ENCODE data around the gene ZNF773. TPM values are rescaled to one million over a fixed set of nuclear protein-coding genes. Genes with fewer than 3 reads are reported as not detected.
A peak's percentile ranks its signal among the peaks of the same experiment; 100 is the strongest.
"Not testable (repeated sequence)": the region's sequence is repeated elsewhere in the genome, so short reads cannot be mapped to it uniquely, and the experiment has no call there.

Gene ZNF773
- total RNA-seq, 4 donors from 2014 or later = 16.1 to 23.8 (median 19.6) TPM

DNA sequence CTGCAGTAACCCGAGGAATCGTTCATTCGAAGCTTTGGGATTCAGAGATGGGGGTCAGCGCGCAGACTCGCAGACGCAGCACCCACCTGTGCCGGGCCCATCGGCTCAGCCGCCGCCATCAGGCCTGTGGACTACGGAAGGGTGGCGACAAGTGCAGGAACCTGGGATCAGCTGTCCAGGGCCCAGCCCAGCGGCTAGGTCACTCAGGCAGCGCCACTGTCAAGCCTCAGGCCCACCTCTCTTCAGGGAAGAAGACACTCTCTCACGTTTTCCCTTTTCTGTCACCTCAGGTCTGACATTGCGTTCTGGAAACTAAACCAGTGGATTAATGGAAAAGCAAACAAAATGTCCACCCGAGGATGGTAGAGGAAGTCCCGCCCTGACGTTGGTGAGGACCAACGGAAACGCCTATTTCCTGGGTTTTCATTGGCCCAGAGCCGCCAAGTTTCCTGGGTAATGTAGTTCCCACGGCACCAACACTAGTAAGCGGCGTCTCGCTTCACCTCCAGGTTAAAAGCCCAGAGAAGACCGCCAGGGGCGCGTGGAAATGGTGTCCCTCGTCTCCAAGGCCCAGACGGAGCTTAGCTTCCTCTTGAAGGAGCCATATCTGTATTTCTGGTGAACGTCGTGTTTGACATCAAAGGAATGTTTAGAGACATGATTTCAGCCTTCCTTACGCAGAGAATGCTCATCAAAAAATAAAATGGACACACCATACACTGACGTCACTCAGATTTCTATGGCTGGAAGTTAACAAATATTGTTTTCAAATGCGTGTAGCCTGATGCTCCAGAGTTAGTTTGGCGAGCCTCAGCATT lies 22.3 kb upstream of the ZNF773 start, which contains the start of gene ZNF772:
Gene ZNF772, minus strand, starts transcription at position 376 of the 818 bp plus-strand sequence. Its CDS starts 257 bp downstream, at position 119.
- peaks cover 9 to 11% of the 10 kb centered on the region in 2 donors for H3K4me1 ChIP-seq
- WGBS, 2 donors = 9 to 11% methylated on average over 33 to 38 of the region's 38 CpGs
- peak within 1 kb of the TSS; percentile 24 to 80 (median 41) for H3K4me3 ChIP-seq (replicated peaks in 1 of 3)
- H3K36me3 ChIP-seq = peaks cover 30 to 31% of the 10 kb centered on the region in 2 donors
- H3K9me3 ChIP-seq = peaks cover 11% of the 10 kb centered on the region
- TF ChIP-seq POLR2A (IDR thresholded peaks at IDR 0.05) = peak in 1 of 2 donors; percentile 33
- TF ChIP-seq, protein P1, sequence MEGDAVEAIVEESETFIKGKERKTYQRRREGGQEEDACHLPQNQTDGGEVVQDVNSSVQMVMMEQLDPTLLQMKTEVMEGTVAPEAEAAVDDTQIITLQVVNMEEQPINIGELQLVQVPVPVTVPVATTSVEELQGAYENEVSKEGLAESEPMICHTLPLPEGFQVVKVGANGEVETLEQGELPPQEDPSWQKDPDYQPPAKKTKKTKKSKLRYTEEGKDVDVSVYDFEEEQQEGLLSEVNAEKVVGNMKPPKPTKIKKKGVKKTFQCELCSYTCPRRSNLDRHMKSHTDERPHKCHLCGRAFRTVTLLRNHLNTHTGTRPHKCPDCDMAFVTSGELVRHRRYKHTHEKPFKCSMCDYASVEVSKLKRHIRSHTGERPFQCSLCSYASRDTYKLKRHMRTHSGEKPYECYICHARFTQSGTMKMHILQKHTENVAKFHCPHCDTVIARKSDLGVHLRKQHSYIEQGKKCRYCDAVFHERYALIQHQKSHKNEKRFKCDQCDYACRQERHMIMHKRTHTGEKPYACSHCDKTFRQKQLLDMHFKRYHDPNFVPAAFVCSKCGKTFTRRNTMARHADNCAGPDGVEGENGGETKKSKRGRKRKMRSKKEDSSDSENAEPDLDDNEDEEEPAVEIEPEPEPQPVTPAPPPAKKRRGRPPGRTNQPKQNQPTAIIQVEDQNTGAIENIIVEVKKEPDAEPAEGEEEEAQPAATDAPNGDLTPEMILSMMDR (IDR thresholded peaks at IDR 0.05) = peak in 5 of 6 experiments; percentile 25 to 70 (median 52)
- intact Hi-C loops (cut with DNase I) = loop anchor here (10.0 kb wide), 1 partner anchor 497 kb away; the partner anchor contains the start of gene C19orf18
- H3K27ac ChIP-seq = peak within 1 kb of the TSS; percentile 20 to 70 (median 53)
- H3K27me3 ChIP-seq = no peaks in the 10 kb centered on the region
- peak; percentile 92 to 94 for DNase-seq

DNA sequence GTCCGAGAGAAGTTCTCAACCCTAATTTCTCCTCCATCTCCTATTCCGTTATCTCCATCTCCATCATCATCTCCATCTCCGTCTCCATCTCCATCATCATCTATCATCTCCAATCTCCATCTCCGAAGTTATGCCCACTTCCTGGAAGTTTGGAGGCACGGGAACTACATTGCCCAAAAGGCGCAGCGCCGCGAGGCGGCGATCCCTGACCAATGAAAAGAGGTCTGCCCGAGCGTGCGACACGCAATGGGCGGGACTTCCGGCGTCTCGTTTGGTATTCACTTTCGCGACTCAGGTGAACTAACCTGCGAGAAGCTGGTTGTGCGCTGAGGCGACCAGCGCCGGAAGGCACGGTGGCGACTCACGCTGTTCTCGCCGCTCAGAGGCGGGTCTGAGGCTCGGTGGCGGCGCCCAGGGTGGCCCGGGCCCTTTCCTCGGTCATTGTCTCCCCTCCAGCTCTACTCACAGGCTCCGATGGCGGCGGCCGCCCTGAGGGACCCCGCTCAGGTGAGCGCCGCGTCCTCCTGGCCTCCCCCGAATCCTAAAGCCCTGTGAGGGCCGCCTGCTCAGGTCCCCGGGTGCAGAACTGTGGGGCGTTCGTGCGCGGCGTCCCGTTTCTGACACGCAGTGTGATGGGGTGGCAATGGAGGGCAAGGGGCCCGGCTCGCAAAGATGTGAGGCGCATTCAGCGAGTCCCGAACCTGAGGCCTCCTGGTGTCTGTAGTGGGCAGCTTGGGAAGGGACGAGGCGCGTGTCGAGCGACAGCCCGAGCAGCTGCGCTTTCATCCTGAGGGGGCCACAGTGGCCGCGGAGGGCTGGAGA lies 12.1 kb upstream of the ZNF773 start, which contains the start of gene ZNF419:
Gene ZNF419, plus strand, starts transcription at position 274 of the 822 bp plus-strand sequence. Its CDS starts 201 bp downstream, at position 475.
- intact Hi-C loops (cut with DNase I); H3K4me1 ChIP-seq; H3K27me3 ChIP-seq; H3K36me3 ChIP-seq; H3K9me3 ChIP-seq: not testable (repeated sequence)
- peak; percentile 97 to 99 for DNase-seq
- peak in 1 of 2 donors; percentile 86 for TF ChIP-seq POLR2A (IDR thresholded peaks at IDR 0.05)
- TF ChIP-seq, protein P1 (IDR thresholded peaks at IDR 0.05) = peak in 1 of 6 experiments; percentile 24
- H3K4me3 ChIP-seq (replicated peaks in 1 of 3) = peak within 1 kb of the TSS; percentile 22 to 98 (median 60)
- peak within 1 kb of the TSS; percentile 64 to 79 (median 76) for H3K27ac ChIP-seq
- WGBS, 2 donors = 2 to 3% methylated on average over 21 to 24 of the region's 69 CpGs

GRCh38 chr19:57488299-57488644 lies 11.5 kb upstream of the ZNF773 start:
- intact Hi-C loops (cut with DNase I); H3K4me1 ChIP-seq; H3K27me3 ChIP-seq; H3K4me3 ChIP-seq (replicated peaks in 1 of 3); H3K27ac ChIP-seq; H3K9me3 ChIP-seq; DNase-seq: not testable (repeated sequence)
- 0% methylated on average over 1 of the region's 1 CpG for WGBS, 2 donors
- H3K36me3 ChIP-seq = peaks cover 12 to 13% of the 10 kb centered on the region in 2 donors

DNA sequence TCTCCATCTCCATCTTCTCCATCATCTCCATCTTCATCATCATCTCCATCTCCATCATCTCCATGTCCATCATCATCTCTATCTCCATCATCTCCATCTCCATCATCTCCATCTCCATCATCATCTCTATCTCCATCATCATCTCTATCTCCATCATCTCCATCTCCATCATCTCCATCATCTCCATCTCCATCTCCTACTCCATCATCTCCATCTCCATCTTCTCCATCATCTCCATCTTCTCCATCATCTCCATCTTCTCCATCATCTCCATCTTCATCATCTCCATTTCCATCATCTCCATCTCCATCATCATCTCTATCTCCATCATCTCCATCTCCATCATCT lies 432 bp upstream of the ZNF773 start:
- H3K9me3 ChIP-seq; H3K4me3 ChIP-seq (replicated peaks in 1 of 3); H3K4me1 ChIP-seq; H3K36me3 ChIP-seq; H3K27me3 ChIP-seq; DNase-seq; intact Hi-C loops (cut with DNase I); H3K27ac ChIP-seq: not testable (repeated sequence)

DNA sequence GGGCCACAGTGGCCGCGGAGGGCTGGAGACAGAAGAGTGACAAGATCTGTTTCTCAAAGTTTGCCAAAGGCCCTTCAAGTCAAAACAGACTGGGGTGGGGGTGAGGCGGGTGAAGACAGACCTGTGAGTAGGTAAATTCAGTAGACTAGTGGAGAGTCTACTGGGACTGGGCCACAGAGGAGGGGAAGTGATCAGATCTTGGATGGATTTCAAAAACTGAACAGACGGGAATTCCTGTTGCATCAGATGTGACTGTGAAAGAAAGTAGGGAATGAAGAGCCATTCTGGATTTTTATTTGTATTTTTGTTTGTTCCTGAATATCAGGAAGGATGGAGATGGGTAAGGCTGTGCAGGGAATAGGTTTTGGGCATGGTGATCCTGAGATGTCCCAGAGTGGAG lies 662 bp downstream of the ZNF773 start:
- 2 to 6% methylated on average over 2 of the region's 4 CpGs for WGBS, 2 donors
- H3K27ac ChIP-seq; H3K27me3 ChIP-seq; H3K4me1 ChIP-seq; H3K9me3 ChIP-seq; intact Hi-C loops (cut with DNase I); DNase-seq; H3K36me3 ChIP-seq: not testable (repeated sequence)
- peak overlapping the region in 1 of 3 donors; percentile 69 for H3K4me3 ChIP-seq (replicated peaks in 1 of 3)

DNA sequence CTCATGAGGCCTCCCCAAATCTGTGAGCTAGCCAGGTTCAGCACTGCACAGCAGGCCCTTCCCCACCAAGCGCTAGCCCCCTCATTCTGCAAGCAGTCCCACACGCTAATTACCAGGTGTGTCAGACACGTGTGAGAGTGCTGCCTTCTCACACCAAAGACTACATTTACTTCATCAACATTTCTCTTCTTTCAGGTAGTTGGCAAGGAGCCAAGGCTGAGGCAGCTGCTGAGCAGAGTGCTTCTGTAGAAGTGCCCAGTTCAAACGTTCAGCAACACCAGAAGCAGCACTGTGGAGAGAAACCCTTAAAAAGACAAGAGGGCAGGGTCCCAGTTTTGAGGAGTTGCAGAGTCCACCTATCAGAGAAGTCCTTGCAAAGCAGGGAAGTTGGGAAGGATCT lies 6.4 kb downstream of the ZNF773 start:
- no peak overlapping the region for H3K27ac ChIP-seq
- H3K27me3 ChIP-seq = no peaks in the 10 kb centered on the region
- H3K9me3 ChIP-seq = no peaks in the 10 kb centered on the region
- no peak for TF ChIP-seq POLR2A (IDR thresholded peaks at IDR 0.05)
- TF ChIP-seq, protein P1 (IDR thresholded peaks at IDR 0.05) = no peak
- no peak overlapping the region for H3K4me3 ChIP-seq (replicated peaks in 1 of 3)
- peaks cover 0 to under 1% of the 10 kb centered on the region in 2 donors for H3K4me1 ChIP-seq
- WGBS, 2 donors = 53 to 72% methylated on average over 4 of the region's 4 CpGs
- intact Hi-C loops (cut with DNase I) = no loop called here
- H3K36me3 ChIP-seq = peaks cover 26 to 29% of the 10 kb centered on the region in 2 donors
- no peak for DNase-seq

All from thyroid gland (tissue), 4 donors.